ENCODE measurements around the gene GPA33.

The GPA33 gene

DNA sequence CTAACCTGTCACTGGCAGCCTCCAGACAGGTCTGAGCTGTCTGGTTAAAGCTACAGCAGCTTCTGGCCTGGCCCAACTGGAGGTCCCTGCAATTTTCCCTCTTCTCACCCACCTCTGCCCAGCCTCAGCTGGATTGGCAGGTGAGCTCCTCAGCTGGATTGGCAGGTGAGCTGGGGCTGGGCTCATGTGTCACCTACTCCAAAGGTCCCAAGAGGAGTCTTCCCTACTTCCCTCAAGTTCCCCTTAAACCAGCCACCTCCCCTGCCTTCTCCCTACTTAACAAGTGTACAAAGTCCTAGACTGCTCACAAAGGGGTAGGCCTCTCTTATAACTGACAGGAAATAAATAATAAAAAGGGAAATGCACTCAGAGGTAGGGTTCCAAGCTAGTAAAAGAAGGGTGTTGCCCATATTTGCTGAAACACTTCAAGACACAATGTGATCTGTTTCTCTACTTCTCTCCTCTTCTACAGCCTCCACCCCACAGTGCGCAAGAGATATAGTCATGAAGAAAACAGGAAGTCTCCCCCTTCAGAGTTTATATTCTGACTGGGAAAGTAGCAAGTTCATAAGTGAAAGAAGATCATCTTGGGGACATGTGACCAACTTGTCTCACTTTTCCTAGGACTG is at the start of gene GPA33:
GPA33 (minus strand) TSS at position 64 of the 629 bp plus-strand sequence. CDS start 90 bp downstream, outside the sequence.
- no peak within 1 kb of the TSS for H3K4me3 ChIP-seq (ENCODE audit: low read depth, low read length)
- TF ChIP-seq, protein P1, sequence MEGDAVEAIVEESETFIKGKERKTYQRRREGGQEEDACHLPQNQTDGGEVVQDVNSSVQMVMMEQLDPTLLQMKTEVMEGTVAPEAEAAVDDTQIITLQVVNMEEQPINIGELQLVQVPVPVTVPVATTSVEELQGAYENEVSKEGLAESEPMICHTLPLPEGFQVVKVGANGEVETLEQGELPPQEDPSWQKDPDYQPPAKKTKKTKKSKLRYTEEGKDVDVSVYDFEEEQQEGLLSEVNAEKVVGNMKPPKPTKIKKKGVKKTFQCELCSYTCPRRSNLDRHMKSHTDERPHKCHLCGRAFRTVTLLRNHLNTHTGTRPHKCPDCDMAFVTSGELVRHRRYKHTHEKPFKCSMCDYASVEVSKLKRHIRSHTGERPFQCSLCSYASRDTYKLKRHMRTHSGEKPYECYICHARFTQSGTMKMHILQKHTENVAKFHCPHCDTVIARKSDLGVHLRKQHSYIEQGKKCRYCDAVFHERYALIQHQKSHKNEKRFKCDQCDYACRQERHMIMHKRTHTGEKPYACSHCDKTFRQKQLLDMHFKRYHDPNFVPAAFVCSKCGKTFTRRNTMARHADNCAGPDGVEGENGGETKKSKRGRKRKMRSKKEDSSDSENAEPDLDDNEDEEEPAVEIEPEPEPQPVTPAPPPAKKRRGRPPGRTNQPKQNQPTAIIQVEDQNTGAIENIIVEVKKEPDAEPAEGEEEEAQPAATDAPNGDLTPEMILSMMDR (IDR thresholded peaks at IDR 0.05; ENCODE audit: control insufficient read depth, extremely low read depth, insufficient read depth) = no peak
- DNase-seq (ENCODE audit: low read depth) = no peak

GRCh38 chr1:167138703-167139102 is 48.5 kb upstream of the GPA33 start:
- DNase-seq (ENCODE audit: low read depth) = no peak
- H3K4me3 ChIP-seq (ENCODE audit: low read depth, low read length) = no peak overlapping the region
- TF ChIP-seq, protein P1 (IDR thresholded peaks at IDR 0.05; ENCODE audit: control insufficient read depth, extremely low read depth, insufficient read depth) = no peak

DNA sequence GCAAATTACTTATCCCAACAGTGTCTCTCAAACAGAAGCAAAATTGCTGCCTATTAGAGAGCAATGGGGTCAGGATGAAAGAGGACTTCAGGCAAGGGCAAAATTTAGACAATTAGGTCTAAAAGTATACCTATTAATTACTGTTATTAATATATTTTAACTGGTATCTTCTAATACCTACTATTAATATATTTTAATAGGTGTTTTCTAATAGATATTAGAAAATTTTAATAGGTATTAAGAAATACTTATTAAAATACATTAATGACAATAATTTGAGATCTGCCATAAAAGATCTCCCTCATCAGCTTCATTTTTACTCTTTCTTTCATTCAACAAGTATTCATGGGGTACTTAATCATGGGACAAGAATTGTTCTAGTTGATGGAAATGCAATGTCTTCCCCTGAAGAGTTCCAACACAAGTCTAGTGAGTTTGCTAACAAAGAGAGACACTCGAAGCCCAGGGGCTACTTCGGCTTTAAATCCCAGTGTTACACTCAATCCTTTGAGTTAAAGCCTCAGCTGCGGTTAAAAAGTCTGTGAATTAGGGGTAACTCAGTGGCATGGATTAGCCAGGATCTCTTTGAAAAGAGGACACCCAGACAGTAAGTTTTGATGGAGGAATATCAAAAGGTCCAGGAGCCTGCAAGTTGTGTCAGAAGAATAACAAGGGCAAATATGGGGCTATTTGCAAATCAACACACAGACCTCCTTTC is 47.8 kb upstream of the GPA33 start:
- TF ChIP-seq, protein P1 (IDR thresholded peaks at IDR 0.05; ENCODE audit: control insufficient read depth, extremely low read depth, insufficient read depth) = no peak
- no peak for DNase-seq (ENCODE audit: low read depth)
- no peak overlapping the region for H3K4me3 ChIP-seq (ENCODE audit: low read depth, low read length)

GRCh38 chr1:167137332-167137781 is 47.2 kb upstream of the GPA33 start:
- no peak overlapping the region for H3K4me3 ChIP-seq (ENCODE audit: low read depth, low read length)
- DNase-seq (ENCODE audit: low read depth) = no peak
- TF ChIP-seq, protein P1 (IDR thresholded peaks at IDR 0.05; ENCODE audit: control insufficient read depth, extremely low read depth, insufficient read depth) = no peak

- TF ChIP-seq, protein P1 (IDR thresholded peaks at IDR 0.05; ENCODE audit: control insufficient read depth, extremely low read depth, insufficient read depth) = no peak
- DNase-seq (ENCODE audit: low read depth) = no peak
- H3K4me3 ChIP-seq (ENCODE audit: low read depth, low read length) = no peak overlapping the region
Observed at GRCh38 chr1:167136806-167137205, 46.6 kb upstream of the GPA33 start.

- TF ChIP-seq, protein P1 (IDR thresholded peaks at IDR 0.05; ENCODE audit: control insufficient read depth, extremely low read depth, insufficient read depth) = no peak
- H3K4me3 ChIP-seq (ENCODE audit: low read depth, low read length) = no peak overlapping the region
- DNase-seq (ENCODE audit: low read depth) = no peak
Observed at GRCh38 chr1:167136191-167136614, 46.0 kb upstream of the GPA33 start.

Data from LNCaP clone FGC (cell line).